Epithelial cell of esophagus (primary cell): Measurements from ENCODE around the gene NCEH1.
"Not testable (repeated sequence)": the region's sequence is repeated elsewhere in the genome, so short reads cannot be mapped to it uniquely, and the experiment has no call there.

Experiments
- DNase-seq: peaks from one replicate; pipeline ENCODE4 v3.0.0; 2010; ENCODE audit warnings: low read depth
- H3K4me3 ChIP-seq: 2 replicates; pipeline ENCODE4 v1.5.1; 2011; ENCODE audit warnings: mild to moderate bottlenecking, low read length, control low read depth
- TF ChIP-seq, protein P1 (sequence below): IDR thresholded peaks from 2 replicates; pipeline ENCODE4 v1.5.1; 2011; ENCODE audit warnings: low read depth, mild to moderate bottlenecking, low read length, control low read depth, inconsistent platforms; ENCODE audit not compliant: insufficient read depth; ENCODE audit errors: missing control alignments

NCEH1 gene

DNA sequence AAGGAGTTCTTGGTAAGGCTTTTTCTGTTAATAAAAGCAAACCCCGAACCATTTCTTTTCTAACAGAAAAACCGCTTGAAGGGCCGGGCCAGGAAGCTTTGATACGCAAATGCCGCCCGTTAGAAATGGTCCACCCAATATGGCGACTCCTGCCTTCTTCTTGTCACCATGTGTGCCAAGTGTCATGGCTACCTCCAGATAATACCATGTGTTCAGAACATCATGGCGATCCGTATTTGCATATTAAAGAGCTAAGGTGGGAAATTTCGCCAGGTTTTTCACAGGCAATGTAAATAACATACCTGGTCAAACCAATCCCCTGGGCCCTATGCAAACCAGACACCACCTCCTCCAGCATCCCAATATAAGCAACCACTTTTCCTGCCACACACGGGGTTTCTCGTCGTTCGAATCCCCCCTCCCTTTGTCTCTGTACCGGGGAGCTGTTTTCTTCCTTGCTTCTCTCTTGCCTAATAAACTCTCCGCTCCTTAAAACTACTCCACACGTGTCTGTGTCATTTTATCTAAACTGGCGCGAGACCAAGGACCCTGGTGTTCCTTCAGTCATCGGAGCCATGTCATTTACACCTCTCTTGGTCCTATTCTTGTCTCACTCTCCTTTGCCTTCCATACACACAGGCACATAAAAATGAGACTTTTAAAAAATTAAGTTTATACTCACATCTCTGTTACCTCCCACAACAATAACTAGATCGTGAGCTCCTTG is 34.5 kb downstream of the NCEH1 start:
- TF ChIP-seq, protein P1, sequence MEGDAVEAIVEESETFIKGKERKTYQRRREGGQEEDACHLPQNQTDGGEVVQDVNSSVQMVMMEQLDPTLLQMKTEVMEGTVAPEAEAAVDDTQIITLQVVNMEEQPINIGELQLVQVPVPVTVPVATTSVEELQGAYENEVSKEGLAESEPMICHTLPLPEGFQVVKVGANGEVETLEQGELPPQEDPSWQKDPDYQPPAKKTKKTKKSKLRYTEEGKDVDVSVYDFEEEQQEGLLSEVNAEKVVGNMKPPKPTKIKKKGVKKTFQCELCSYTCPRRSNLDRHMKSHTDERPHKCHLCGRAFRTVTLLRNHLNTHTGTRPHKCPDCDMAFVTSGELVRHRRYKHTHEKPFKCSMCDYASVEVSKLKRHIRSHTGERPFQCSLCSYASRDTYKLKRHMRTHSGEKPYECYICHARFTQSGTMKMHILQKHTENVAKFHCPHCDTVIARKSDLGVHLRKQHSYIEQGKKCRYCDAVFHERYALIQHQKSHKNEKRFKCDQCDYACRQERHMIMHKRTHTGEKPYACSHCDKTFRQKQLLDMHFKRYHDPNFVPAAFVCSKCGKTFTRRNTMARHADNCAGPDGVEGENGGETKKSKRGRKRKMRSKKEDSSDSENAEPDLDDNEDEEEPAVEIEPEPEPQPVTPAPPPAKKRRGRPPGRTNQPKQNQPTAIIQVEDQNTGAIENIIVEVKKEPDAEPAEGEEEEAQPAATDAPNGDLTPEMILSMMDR: no peak
- no peak overlapping the region for H3K4me3 ChIP-seq
- DNase-seq: no peak

DNA sequence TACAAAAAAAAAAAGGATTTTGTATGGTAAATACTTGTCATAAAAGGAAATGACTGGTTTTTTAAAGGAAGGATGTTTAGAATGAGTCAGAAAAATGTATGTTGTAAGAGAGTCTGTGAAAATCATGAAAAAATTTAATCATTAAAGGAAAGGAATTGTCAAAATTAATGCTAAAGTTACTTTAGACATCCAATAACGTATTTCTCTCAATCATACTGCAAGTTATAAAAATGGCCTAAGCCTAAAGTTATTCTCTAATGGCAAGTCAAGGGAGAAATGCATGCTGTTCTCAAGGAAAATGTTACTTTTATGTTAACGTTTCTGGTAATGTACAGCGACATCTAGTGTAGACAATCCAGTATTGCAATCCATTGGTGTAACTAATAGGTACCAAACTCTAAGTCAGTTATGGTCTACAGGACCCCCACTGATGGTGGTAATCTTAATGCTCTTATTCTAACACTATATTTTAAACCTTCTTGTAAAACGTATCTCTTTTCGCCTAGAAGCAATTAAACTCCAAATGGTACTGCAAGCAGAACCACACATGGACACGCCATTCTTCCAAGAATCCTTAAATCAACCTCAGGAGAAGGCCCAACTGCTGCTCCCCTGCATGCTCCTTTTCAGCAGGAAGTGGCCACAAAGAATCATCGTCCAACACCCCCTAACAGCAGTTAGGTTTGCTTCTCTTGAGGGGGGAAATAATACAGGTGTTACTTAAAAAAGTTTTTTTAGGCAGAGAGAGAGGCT is 35.2 kb downstream of the NCEH1 start:
- H3K4me3 ChIP-seq: no peak overlapping the region
- TF ChIP-seq, protein P1: peak; percentile 69
- peak; percentile 63 for DNase-seq

DNA sequence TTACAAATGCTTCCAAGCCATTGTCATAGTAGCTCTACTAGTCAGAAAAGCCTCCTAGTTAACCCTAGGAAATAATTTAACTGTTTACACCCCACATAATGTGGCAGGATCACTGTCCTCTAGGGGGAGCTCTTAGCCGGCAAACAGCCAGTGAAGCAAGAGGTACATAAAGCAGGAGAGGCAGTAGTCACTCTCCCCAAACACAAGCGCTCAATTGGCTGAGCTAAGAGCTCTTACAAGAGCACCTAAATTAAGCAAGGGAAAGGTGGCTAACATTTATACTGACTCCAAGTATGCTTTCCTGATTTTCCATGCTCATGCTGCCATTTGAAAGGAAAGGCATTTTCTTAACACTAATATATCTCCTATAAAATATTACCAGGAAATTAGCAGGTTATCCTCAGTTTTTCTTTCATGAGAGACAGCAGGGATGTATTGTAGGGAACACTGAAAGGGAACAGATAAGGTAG is 37.6 kb downstream of the NCEH1 start:
- no peak overlapping the region for H3K4me3 ChIP-seq
- TF ChIP-seq, protein P1: peak; percentile 86
- DNase-seq: peak; percentile 90

DNA sequence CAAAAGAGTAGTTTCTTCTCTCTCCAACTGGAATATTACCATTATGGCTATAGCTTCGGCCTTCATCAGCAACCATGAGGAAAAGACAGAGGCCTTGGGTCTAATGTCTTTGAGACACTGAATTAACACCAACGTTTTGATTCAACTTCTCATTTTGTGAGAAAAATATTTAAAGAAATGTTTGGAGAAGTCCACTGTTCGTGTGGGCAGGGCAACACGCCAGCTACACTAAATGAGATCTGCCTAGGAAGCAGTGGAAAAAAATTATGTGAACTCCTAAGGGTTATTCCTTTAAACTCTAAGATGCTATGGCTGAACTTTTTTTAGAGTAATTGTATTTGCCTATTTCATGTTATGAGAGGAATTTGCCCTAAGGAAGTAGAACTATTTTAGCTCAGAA is 41.8 kb downstream of the NCEH1 start:
- no peak for DNase-seq
- H3K4me3 ChIP-seq: no peak overlapping the region
- TF ChIP-seq, protein P1: no peak

DNA sequence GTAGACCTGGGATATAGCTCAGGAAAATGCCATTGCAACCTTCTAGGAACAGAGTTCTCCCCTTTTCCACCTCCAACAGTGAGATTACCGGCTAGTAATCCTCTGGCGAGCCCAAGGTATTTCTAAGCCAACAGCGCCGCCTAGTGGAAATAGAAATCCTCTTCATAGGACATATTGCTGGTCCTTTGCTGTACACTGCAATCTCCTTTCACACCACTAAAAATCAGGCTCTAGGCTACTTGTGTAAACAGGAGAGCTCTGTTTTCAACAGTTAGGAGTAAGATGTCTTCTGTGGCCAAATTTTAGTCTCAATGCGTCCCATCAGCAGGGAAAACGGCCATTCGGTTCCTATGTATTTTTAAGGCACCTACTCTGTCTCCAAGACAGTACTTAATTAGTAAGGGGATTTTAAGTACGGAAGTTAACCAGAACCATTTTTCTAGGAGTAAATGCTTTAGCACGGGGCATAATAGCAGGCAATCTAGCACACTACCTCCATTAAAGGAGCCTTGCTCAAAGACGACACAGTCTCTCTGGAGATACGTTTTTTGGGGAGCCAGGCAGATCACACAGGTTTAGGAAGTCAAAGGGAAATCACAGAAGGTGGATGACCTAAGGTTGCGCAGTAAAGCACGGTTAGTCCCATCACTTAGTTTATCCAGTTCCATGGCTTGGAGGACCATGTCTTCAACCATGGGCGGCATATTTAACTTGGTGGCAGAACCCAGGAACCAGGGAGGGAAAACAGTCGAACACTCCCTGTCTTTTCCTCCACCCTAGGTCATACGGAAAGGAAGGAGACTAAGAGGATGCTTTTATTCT is 43.8 kb downstream of the NCEH1 start:
- H3K4me3 ChIP-seq: no peak overlapping the region
- DNase-seq: peak; percentile 87
- TF ChIP-seq, protein P1: peak; percentile 83

DNA sequence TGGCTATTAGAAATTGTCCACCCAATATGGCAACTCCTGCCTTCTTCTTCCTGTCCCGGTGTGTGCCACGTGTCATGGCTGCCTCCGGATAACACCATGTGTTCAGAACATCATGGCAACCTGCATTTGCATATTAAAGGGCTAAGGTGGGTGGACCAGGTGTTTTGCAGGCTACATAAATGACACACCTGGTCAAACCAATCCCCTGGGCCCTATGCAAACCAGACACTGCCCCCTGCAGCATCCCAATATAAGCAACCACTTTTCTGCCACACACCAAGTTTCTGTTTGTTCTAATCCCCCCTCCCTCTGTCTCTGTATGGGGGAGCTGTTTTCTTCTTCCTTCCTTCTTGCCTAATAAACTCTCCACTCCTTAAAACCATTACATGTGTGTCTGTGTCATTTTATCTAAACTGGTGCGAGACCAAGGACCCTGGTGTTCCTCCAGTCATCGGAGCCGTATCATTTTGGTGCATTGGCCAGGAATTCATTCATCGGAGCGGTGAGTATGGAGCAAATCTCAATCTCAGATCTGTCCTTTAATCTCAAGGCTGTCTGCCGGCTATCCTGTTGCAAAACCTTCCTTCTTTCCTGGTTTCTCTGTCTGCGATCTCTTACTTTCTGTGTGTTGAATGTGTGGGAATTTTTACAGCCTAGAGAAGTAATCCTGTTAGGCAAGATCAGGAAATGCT is 44.5 kb downstream of the NCEH1 start:
- DNase-seq: peak; percentile 40
- TF ChIP-seq, protein P1: peak; percentile 28
- H3K4me3 ChIP-seq: no peak overlapping the region

DNA sequence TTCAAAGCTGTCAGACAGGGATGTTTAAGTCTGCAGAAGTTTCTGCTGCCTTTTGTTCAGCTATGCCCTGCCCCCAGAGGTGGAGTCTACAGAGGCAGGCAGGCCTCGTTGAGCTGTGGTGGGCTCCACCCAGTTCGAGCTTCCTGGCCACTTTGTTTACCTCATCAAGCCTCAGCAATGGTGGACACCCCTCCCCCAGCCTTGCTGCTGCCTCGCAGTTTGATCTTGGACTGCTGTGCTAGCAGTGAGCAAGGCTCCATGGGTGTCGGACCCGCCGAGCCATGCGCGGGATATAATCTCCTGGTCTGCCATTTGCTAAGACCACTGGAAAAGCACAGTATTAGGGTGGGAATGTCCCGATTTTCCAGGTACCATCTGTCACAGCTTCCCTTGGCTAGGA is 45.4 kb downstream of the NCEH1 start:
- not testable (repeated sequence) for H3K4me3 ChIP-seq, DNase-seq

DNA sequence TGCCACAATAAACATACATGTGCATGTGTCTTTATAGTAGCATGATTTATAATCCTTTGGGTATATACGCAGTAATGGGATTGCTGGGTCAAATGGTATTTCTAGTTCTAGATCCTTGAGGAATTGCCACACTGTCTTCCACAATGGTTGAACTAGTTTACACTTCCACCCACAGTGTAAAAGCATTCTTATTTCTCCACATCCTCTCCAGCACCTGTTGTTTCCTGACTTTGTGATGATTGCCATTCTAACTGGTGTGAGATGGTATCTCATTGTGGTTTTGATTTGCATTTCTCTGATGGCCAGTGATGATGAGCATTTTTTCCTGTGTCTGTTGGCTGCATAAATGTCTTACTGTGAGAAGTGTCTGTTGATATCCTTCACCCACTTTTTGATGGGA is 50.4 kb downstream of the NCEH1 start:
- DNase-seq: not testable (repeated sequence)

More for the DNA sequence above, 50.4 kb downstream of the NCEH1 start:
- H3K4me3 ChIP-seq: not testable (repeated sequence)
